Stimulated activated CD4-positive, alpha-beta T cell treated with anti-CD3 and anti-CD28 coated beads, Interleukin-15, amount 100 ng/mL, for 1 hour (primary cell): Measurements from ENCODE around the gene NUP210.
"Not testable (repeated sequence)": the region's sequence is repeated elsewhere in the genome, so short reads cannot be mapped to it uniquely, and the experiment has no call there.

Experiments
- DNase-seq, 2 donors: peaks; one replicate each; pipeline ENCODE4 v3.0.0-alpha.2; 2020; ENCODE audit warnings: low read depth in 1 of 2, low spot score in 1 of 2

NUP210 gene

GRCh38 chr3:13420045-13420830, at the start of gene NUP210:
Gene NUP210, minus strand, starts transcription at chr3:13420322. Its CDS starts 96 bp downstream, at chr3:13420226.
- peak in 1 of 2 donors; percentile 45 for DNase-seq

DNA sequence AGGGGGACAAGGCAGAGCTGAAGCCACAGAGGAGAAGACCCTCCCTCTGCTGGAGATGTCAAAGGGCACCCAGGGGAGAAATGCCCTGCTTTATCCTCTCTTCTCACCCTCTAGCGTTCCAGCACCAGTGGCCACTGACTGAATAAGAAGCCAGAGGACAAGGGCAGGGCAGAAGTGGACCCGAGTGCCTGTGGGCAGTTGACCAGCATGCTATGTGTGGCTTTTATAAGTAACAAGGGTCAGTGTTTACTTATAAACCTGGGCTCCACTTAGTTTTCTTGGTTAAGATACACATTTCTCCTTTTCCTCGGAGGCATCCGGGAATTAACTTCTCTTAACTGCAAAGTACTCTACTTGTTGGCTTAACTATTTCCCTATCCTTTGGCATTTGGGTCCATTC, 46.7 kb upstream of the NUP210 start:
- DNase-seq = no peak

DNA sequence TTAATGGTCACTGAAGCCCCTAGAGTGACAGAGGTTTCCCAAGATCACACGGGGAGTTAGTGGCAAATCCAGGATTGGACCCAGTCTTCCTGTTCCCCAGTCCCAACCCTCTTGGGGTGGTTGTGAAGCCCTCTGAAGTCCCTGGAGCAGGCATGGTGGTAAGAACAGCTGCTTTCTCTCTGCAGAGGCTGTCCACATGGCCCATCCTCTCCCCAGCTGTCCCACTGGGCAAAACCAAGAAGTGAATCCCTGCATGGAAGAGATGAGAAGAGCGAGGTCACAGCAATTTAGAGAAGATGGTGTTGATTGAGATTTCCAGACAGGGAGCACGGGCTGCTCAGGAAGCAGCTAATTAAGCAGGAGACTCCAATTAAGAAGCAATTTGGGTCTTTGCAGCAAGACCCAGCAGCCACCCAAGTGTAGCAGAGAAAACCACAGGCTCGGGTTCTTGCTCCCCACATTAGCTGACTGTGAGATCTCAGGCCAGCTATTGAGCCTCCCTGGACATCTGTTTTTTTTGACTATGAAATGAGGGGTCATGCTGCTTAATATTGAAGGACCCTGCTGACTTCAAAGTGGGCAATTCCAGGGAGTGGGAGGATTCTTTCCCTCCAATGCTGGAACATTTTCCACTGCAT, 45.2 kb upstream of the NUP210 start:
- DNase-seq = no peak

GRCh38 chr3:13463618-13464400, 43.7 kb upstream of the NUP210 start:
- no peak for DNase-seq

DNA sequence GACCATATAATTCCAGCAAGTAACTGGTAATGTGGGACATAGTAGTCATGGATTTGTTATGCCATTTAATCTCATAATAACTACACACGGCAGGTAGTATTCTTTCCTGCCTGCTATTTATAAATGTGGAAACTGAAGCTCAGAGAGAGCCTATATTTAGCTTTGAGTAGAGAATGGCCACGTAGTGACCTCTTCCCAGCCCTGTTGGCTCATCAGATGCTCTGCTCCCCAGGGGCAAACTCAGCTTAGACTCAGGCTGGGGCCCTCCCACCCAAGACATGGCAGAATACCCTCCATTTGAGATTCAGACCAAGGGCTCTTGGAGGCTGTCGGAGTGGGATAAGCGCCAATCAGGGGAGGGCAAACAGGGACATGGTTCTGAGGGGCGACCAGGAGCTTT, 42.7 kb upstream of the NUP210 start:
- DNase-seq = no peak

- no peak for DNase-seq
Observed at GRCh38 chr3:13462125-13462629, 42.1 kb upstream of the NUP210 start.

GRCh38 chr3:13461169-13462124, 41.3 kb upstream of the NUP210 start:
- DNase-seq = peak; percentile 43 to 44

DNA sequence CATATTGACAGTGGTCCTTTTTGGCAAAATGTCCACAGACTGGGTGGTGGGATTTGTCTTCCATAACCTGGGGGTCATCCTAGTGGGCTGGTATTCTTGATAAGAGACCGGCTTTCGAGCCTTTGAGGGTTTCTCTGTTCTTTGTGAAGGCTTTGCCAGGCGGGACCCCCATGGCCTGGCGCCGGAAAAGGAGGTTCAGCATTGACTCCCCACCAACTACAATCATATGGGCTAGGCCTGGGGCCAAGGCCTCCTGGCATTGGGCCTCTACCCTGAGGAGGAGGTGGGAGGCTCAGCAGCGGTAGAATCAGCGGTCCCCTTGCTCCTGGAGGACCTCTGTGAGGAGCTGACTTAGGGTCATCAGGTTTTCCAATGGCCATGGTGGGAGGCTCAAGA, 40.2 kb upstream of the NUP210 start:
- DNase-seq = no peak

DNA sequence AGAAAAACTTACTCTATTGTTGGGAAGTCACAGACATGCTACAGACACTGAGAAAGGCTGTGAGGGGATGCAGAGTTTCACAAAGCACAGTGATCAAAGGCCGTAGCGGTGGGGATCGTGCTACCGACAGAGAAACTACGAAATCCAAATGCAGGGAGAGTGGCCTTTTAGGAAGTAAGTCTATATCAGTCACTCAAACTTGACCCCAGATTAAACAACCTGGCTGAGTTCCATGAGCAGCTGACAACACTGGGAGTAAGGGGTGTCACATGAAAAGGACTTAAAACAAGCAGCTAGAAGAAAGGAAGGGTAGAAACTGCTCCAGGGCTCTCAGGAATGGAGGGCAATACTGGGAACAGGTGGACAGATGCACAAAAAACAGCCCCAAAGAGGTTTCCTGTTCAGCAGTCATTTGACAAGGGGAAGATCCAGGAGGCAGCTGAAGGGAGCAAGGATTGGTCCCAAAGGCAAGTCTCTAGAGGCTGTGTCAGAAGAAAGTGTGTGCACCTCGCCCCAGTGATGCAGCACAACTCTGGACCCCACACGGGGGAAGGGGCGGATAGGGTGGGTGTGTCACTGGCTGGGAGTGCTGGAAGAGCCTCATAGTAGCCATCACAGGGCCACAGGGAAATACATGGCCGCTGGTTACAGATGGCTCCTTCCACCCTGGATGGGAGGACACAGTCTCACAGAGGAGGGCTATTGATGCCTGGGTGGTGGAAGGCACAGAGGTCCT, 39.7 kb upstream of the NUP210 start:
- DNase-seq = no peak

- DNase-seq = no peak
Observed at GRCh38 chr3:13457593-13457992, 37.5 kb upstream of the NUP210 start.

GRCh38 chr3:13455644-13456043, 35.5 kb upstream of the NUP210 start:
- no peak for DNase-seq

DNA sequence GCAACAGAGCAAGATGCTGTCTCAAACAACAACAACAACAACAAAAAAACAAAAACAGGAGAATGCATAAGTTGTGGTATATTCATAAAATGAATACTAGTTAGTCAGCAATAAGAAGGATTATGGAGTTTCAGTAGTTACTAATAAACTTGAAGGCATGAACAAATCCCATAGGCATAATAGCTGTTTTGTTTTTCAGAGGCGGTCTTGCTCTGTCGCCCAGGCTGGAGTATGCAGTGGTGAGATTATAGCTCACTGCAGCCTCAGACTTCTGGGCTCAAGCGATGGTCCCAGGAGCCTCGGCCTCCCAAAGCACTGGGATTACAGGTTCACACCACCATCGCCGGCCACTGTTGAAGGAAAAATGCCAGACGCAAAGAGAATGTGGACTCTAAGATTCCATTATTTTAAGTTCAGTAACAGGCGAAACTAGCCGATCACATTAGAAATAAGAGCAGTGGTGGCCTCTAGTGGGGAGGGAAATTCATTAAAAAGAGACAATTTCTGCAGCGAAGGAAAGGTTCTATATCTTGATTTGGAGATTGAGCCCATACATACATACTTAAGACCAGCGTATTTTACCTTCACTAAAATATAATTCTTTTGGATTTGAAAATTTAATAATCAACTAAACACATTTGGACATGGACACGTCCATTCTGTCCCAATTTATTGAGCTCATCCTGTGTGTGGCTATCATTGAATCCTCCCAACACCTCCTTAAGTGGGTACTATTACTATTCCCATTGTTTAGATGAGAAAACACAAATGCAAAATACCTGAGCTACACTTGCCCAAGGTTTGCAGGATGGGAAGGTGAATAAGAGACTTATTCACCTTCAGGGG, 32.6 kb upstream of the NUP210 start:
- no peak for DNase-seq

- no peak for DNase-seq
Observed at GRCh38 chr3:13451301-13451673, 31.2 kb upstream of the NUP210 start.

DNA sequence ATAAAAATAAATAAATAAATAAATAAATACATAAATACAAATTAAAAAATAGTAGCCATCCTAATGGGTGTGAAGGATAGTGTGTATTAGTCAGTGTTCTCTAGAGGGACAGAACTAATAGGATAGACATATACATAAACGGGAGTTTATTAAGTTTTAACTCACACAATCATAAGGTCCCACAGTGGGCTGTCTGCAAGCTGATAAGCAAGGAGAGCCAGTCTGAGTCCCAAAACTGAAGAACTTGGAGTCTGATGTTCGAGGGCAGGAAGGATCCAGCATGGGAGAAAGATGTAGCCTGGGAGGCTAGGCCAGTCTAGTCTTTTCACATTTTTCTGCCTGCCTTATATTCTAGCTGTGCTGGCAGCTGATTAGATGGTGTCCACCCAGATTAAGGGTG, 22.8 kb upstream of the NUP210 start:
- DNase-seq = not testable (repeated sequence)

GRCh38 chr3:13440204-13440817, 20.2 kb upstream of the NUP210 start:
- DNase-seq = no peak

- not testable (repeated sequence) for DNase-seq
Observed at GRCh38 chr3:13436213-13436612, 16.1 kb upstream of the NUP210 start.

DNA sequence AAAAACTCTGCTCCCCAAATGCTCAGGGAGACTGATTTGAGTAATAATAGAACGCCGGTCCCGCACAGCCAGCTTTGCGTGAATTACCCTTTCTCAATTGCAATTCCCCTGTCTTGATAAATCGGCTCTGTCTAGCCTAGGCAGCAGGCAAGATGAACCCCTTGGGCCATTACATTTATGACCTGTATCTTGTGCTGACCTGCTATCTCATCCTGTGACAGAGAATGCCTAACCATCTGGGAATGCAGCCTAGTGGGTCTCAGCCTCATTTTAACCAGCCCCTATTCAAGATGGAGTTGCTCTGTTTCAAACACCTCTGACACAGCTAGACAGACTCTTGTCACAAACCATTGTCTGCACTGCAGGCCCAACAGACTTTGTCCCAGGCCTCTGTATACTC, 13.8 kb upstream of the NUP210 start:
- DNase-seq = no peak

- no peak for DNase-seq
Observed at GRCh38 chr3:13432093-13432492, 12.0 kb upstream of the NUP210 start.
